SU-DHL-6 (cell line): ENCODE results near the gene SLC52A3.

Experiments used
- H2AFZ ChIP-seq: fragments of 200-600 bp; sonication (generic); 2 replicates; pipeline ENCODE4 v1.6.1; 2014; ENCODE audit warnings: low read depth, mild to moderate bottlenecking, moderate library complexity, mixed read lengths, antibody characterized with exemption, low read length; ENCODE audit not compliant: severe bottlenecking
- H3F3A ChIP-seq: fragments of 200-600 bp; shearing (Covaris generic); 2 replicates; pipeline ENCODE4 v1.6.0; 2016; ENCODE audit warnings: antibody characterized with exemption, mild to moderate bottlenecking; ENCODE audit not compliant: insufficient read depth
- H3K27ac ChIP-seq: fragments of 200-600 bp; sonication (generic); 2 replicates; pipeline ENCODE4 v1.5.1; 2016; ENCODE audit warnings: low read depth, mild to moderate bottlenecking, low read length, moderate library complexity, mixed read lengths
- H3K27me3 ChIP-seq: fragments of 200-600 bp; sonication (generic), shearing (Covaris generic); 2 replicates; pipeline ENCODE4 v1.6.0; 2014; ENCODE audit warnings: mild to moderate bottlenecking, low read length
- H3K36me3 ChIP-seq: fragments of 200-600 bp; sonication (generic); 2 replicates; pipeline ENCODE4 v1.6.1; 2014; ENCODE audit warnings: mild to moderate bottlenecking, low read length, mixed read lengths
- H3K4me2 ChIP-seq: fragments of 300-600, 200-600 bp; shearing (Covaris generic), sonication (generic); 2 replicates; pipeline ENCODE4 v1.6.0; 2014; ENCODE audit warnings: low read length, low read depth, mild to moderate bottlenecking; ENCODE audit not compliant: poor library complexity, severe bottlenecking
- H3K4me3 ChIP-seq: fragments of 200-600 bp; sonication (generic); 2 replicates; pipeline ENCODE4 v1.5.1; 2014; ENCODE audit warnings: antibody characterized with exemption, low read length, mild to moderate bottlenecking, mixed read lengths; ENCODE audit not compliant: insufficient read depth, poor library complexity, severe bottlenecking
- H3K79me2 ChIP-seq: fragments of 200-600 bp; sonication (generic); 2 replicates; pipeline ENCODE4 v1.6.1; 2014; ENCODE audit warnings: mild to moderate bottlenecking, low read length, moderate library complexity; ENCODE audit not compliant: insufficient read depth
- H3K9ac ChIP-seq: fragments of 200-600 bp; sonication (generic); 2 replicates; pipeline ENCODE4 v1.7.0; 2014; ENCODE audit warnings: mild to moderate bottlenecking, low read length
- H3K9me2 ChIP-seq: fragments of 200-600 bp; sonication (generic); replicated peaks from 2 replicates; pipeline ENCODE4 v1.6.1; 2014; ENCODE audit warnings: low read length; ENCODE audit not compliant: insufficient read depth
- H3K9me3 ChIP-seq: fragments of 200-600 bp; sonication (generic); 2 replicates; pipeline ENCODE4 v1.6.1; 2014; ENCODE audit warnings: low read length, mixed read lengths; ENCODE audit not compliant: insufficient read depth
- H4K20me1 ChIP-seq: fragments of 200-600 bp; sonication (generic); 2 replicates; pipeline ENCODE4 v1.6.1; 2014; ENCODE audit warnings: low read depth, mild to moderate bottlenecking, antibody characterized with exemption, low read length, moderate library complexity, mixed read lengths
- CTCF ChIP-seq: fragments of 200-600 bp; sonication (generic); IDR thresholded peaks from one replicate; pipeline ENCODE4 v1.5.1; 2017; ENCODE audit warnings: antibody characterized with exemption, mild to moderate bottlenecking, low read length, moderate library complexity; ENCODE audit not compliant: insufficient read depth, poor library complexity, severe bottlenecking
- EZH2phosphoT487 ChIP-seq: fragments of 200-600 bp; sonication (generic), shearing (Covaris generic); conservative IDR thresholded peaks from 2 replicates; pipeline ENCODE4 v1.6.1; 2018; ENCODE audit warnings: mild to moderate bottlenecking, antibody characterized with exemption, low read length, moderate library complexity, mixed read lengths

Gene SLC52A3

GRCh38 chr20:741620-742019 lies 26.7 kb downstream of the SLC52A3 start:
- H3F3A ChIP-seq = no peaks in the 10 kb centered on the region
- TF ChIP-seq CTCF (no peak), EZH2phosphoT487 (no peak)
- H3K27me3 ChIP-seq = 0 out of 2 replicates have a peak, but pooled peaks cover 3% of the 10 kb centered on the region

GRCh38 chr20:740162-740561 lies 28.1 kb downstream of the SLC52A3 start:
- Histone ChIP-seq H3F3A (no peaks in the 10 kb centered on the region), H3K4me2 (no peak overlapping the region), H3K36me3 (no peaks in the 10 kb centered on the region), H3K9me2 (no peaks in the 10 kb centered on the region), H4K20me1 (no peaks in the 10 kb centered on the region), H3K27me3 (0 out of 2 replicates have a peak, but pooled peaks cover 3% of the 10 kb centered on the region), H3K9me3 (peaks cover 8% of the 10 kb centered on the region; the same call in 1 of the 2 replicates), H3K27ac (no peak overlapping the region), H3K79me2 (no peaks in the 10 kb centered on the region), H2AFZ (no peak overlapping the region), H3K9ac (no peak overlapping the region), H3K4me3 (no peak overlapping the region)
- TF ChIP-seq CTCF = no peak
- TF ChIP-seq EZH2phosphoT487 = no peak

More at GRCh38 chr20:741620-742019, 26.7 kb downstream of the SLC52A3 start:
- no peak overlapping the region for H3K4me3 ChIP-seq
- no peak overlapping the region for H2AFZ ChIP-seq
- H3K36me3 ChIP-seq = no peaks in the 10 kb centered on the region
- H3K9me3 ChIP-seq = peaks cover 15% of the 10 kb centered on the region; the same call in 1 of the 2 replicates
- H3K9me2 ChIP-seq = no peaks in the 10 kb centered on the region
- H3K9ac ChIP-seq = no peak overlapping the region
- no peaks in the 10 kb centered on the region for H3K79me2 ChIP-seq
- no peaks in the 10 kb centered on the region for H4K20me1 ChIP-seq
- no peak overlapping the region for H3K4me2 ChIP-seq
- H3K27ac ChIP-seq = no peak overlapping the region

GRCh38 chr20:739736-740135 lies 28.6 kb downstream of the SLC52A3 start:
- Histone ChIP-seq H3K9ac (no peak overlapping the region), H3K9me3 (peaks cover 4% of the 10 kb centered on the region; the same call in 1 of the 2 replicates), H2AFZ (no peak overlapping the region), H3K9me2 (no peaks in the 10 kb centered on the region), H4K20me1 (no peaks in the 10 kb centered on the region), H3K79me2 (no peaks in the 10 kb centered on the region), H3K27me3 (0 out of 2 replicates have a peak, but pooled peaks cover 3% of the 10 kb centered on the region), H3K27ac (no peak overlapping the region), H3K4me3 (no peak overlapping the region), H3K36me3 (no peaks in the 10 kb centered on the region), H3K4me2 (no peak overlapping the region), H3F3A (no peaks in the 10 kb centered on the region)
- TF ChIP-seq EZH2phosphoT487 (no peak), CTCF (no peak)

GRCh38 chr20:733861-734260 lies 34.4 kb downstream of the SLC52A3 start:
- Histone ChIP-seq H3K27ac (no peak overlapping the region), H3K4me2 (no peak overlapping the region), H3K27me3 (no peaks in the 10 kb centered on the region), H2AFZ (no peak overlapping the region), H3K36me3 (no peaks in the 10 kb centered on the region), H3K79me2 (no peaks in the 10 kb centered on the region), H3K9me2 (no peaks in the 10 kb centered on the region), H3K9me3 (no peaks in the 10 kb centered on the region), H3K4me3 (no peak overlapping the region), H4K20me1 (no peaks in the 10 kb centered on the region), H3K9ac (no peak overlapping the region), H3F3A (no peaks in the 10 kb centered on the region)
- TF ChIP-seq CTCF (no peak), EZH2phosphoT487 (no peak)
